OCI-LY3 (cell line): ENCODE measurements around the gene DIPK1A.

Experiments used
- H2AFZ ChIP-seq: fragments of 200-600, 300-600 bp; shearing (Covaris generic); 2 replicates; pipeline ENCODE4 v1.6.0; 2014; ENCODE audit warnings: antibody characterized with exemption, low read depth, low read length
- H3K27ac ChIP-seq: fragments of 200-600, 300-600 bp; sonication (generic); 2 replicates; pipeline ENCODE4 v1.5.1; 2014; ENCODE audit warnings: mild to moderate bottlenecking, low read length, moderate library complexity, mixed read lengths
- H3K27me3 ChIP-seq: fragments of 200-600, 300-600 bp; sonication (generic); 2 replicates; pipeline ENCODE4 v1.6.1; 2014; ENCODE audit warnings: low read depth, low read length, mixed read lengths
- H3K36me3 ChIP-seq: fragments of 200-600, 300-600 bp; sonication (generic); replicated peaks from 2 replicates; pipeline ENCODE3; 2014; ENCODE audit warnings: low read depth, low read length, mixed read lengths
- H3K4me1 ChIP-seq: fragments of 300-600, 200-600 bp; sonication (generic); 2 replicates; pipeline ENCODE4 v1.6.1; 2014; ENCODE audit warnings: low read length, mixed read lengths
- H3K4me2 ChIP-seq: fragments of 200-600, 300-600 bp; sonication (generic); 2 replicates; pipeline ENCODE4 v1.6.1; 2014; ENCODE audit warnings: low read length, mixed read lengths
- H3K4me3 ChIP-seq: fragments of 300-600, 200-600 bp; sonication (generic); 2 replicates; pipeline ENCODE4 v1.5.1; 2014; ENCODE audit warnings: antibody characterized with exemption, mild to moderate bottlenecking, low read length, moderate library complexity
- H3K79me2 ChIP-seq: fragments of 300-600, 200-600 bp; shearing (Covaris generic); 2 replicates; pipeline ENCODE4 v1.6.1; 2014; ENCODE audit warnings: mild to moderate bottlenecking, low read length, mixed read lengths
- H3K9ac ChIP-seq: fragments of 300-600, 200-600 bp; shearing (Covaris generic); 2 replicates; pipeline ENCODE4 v1.6.0; 2014; ENCODE audit warnings: mild to moderate bottlenecking, low read length, moderate library complexity
- H3K9me3 ChIP-seq: fragments of 200-600, 300-600 bp; shearing (Covaris generic); 2 replicates; pipeline ENCODE4 v1.6.1; 2014; ENCODE audit warnings: low read length, mixed read lengths; ENCODE audit not compliant: insufficient read depth
- H4K20me1 ChIP-seq: fragments of 200-600, 300-600 bp; sonication (generic); 2 replicates; pipeline ENCODE4 v1.6.1; 2016; ENCODE audit warnings: low read length, mixed read lengths; ENCODE audit not compliant: insufficient read depth
- CTCF ChIP-seq: fragments of 200-600, 300-600 bp; sonication (generic); IDR thresholded peaks from 2 replicates; pipeline ENCODE4 v1.5.1; 2014; ENCODE audit warnings: antibody characterized with exemption, low read length, low read depth
- EZH2phosphoT487 ChIP-seq: fragments of 200-600 bp; shearing (Covaris generic); IDR thresholded peaks from 2 replicates; pipeline ENCODE4 v1.6.1; 2018; ENCODE audit warnings: antibody characterized with exemption, mixed run types, low read depth

The DIPK1A gene

GRCh38 chr1:92855236-92855635, 106.0 kb downstream of the DIPK1A start:
- H3K9ac ChIP-seq = no peak overlapping the region
- no peaks in the 10 kb centered on the region for H3K9me3 ChIP-seq
- TF ChIP-seq EZH2phosphoT487 (no peak), CTCF (no peak)
- H3K27ac ChIP-seq = no peak overlapping the region
- peaks cover 2% of the 10 kb centered on the region; the same call in 1 of the 2 replicates for H4K20me1 ChIP-seq
- H2AFZ ChIP-seq = no peak overlapping the region
- H3K36me3 ChIP-seq = no peaks in the 10 kb centered on the region
- H3K4me1 ChIP-seq = peaks cover 12% of the 10 kb centered on the region
- H3K79me2 ChIP-seq = peaks cover 4% of the 10 kb centered on the region; the same call in 1 of the 2 replicates
- no peak overlapping the region for H3K4me3 ChIP-seq
- H3K4me2 ChIP-seq = no peak overlapping the region
- no peaks in the 10 kb centered on the region for H3K27me3 ChIP-seq

- TF ChIP-seq CTCF (no peak), EZH2phosphoT487 (no peak)
- Histone ChIP-seq H2AFZ (no peak overlapping the region), H3K4me2 (no peak overlapping the region), H3K4me3 (no peak overlapping the region), H3K9me3 (no peaks in the 10 kb centered on the region), H3K4me1 (peaks cover 9% of the 10 kb centered on the region), H3K27me3 (no peaks in the 10 kb centered on the region), H3K9ac (no peak overlapping the region), H3K27ac (no peak overlapping the region), H3K79me2 (peaks cover 4% of the 10 kb centered on the region; the same call in 1 of the 2 replicates), H3K36me3 (no peaks in the 10 kb centered on the region), H4K20me1 (peaks cover 2% of the 10 kb centered on the region; the same call in 1 of the 2 replicates)
These were observed 107.0 kb downstream of the DIPK1A start for GRCh38 chr1:92854101-92854785.

GRCh38 chr1:92853299-92853698, 108.0 kb downstream of the DIPK1A start:
- Histone ChIP-seq H3K9me3 (no peaks in the 10 kb centered on the region), H4K20me1 (peaks cover 2% of the 10 kb centered on the region; the same call in 1 of the 2 replicates), H3K79me2 (peaks cover 4% of the 10 kb centered on the region; the same call in 1 of the 2 replicates), H3K4me1 (0 out of 2 replicates have a peak, but pooled peaks cover 3% of the 10 kb centered on the region), H3K9ac (no peak overlapping the region), H3K36me3 (no peaks in the 10 kb centered on the region), H3K27ac (no peak overlapping the region), H3K27me3 (no peaks in the 10 kb centered on the region), H2AFZ (no peak overlapping the region), H3K4me2 (no peak overlapping the region), H3K4me3 (no peak overlapping the region)
- TF ChIP-seq EZH2phosphoT487 (no peak), CTCF (no peak)

- TF ChIP-seq CTCF = no peak
- TF ChIP-seq EZH2phosphoT487 = no peak
- no peak overlapping the region for H3K4me2 ChIP-seq
- H3K4me3 ChIP-seq = no peak overlapping the region
- H3K27me3 ChIP-seq = no peaks in the 10 kb centered on the region
- H4K20me1 ChIP-seq = peaks cover 2% of the 10 kb centered on the region; the same call in 1 of the 2 replicates
- H3K9me3 ChIP-seq = no peaks in the 10 kb centered on the region
- H3K27ac ChIP-seq = no peak overlapping the region
- H3K36me3 ChIP-seq = no peaks in the 10 kb centered on the region
- H3K9ac ChIP-seq = no peak overlapping the region
- H3K79me2 ChIP-seq = peaks cover 4% of the 10 kb centered on the region; the same call in 1 of the 2 replicates
- no peak overlapping the region for H2AFZ ChIP-seq
- H3K4me1 ChIP-seq = 0 out of 2 replicates have a peak, but pooled peaks cover 3% of the 10 kb centered on the region
These were observed 109.5 kb downstream of the DIPK1A start for GRCh38 chr1:92851729-92852128.
